ENCODE measurements around the gene GNB2. TPM values are rescaled to one million over a fixed set of nuclear protein-coding genes. Genes with fewer than 3 reads are reported as not detected.

The GNB2 gene
- total RNA-seq, 1 experiment from 2014 or later: 174 TPM

GRCh38 chr7:100694098-100694745 lies 20.7 kb downstream of the GNB2 start, which contains the start of gene GIGYF1:
GIGYF1 (minus strand) TSS chr7:100694250; CDS start chr7:100688238, 6,012 bp downstream.
- H3K4me3 Mint-ChIP-seq: peak within 1 kb of the TSS; percentile 97
- peak within 1 kb of the TSS; percentile 92 to 98 (median 96) for H3K27ac Mint-ChIP-seq

More at GRCh38 chr7:100694098-100694745, 20.7 kb downstream of the GNB2 start, which contains the start of gene GIGYF1:
- Histone ChIP-seq H3K4me2 (ENCODE audit: insufficient read depth, insufficient read length, low read length) (peak within 1 kb of the TSS; percentile 80), H3K18ac (ENCODE audit: insufficient read length, low read depth, low read length) (peak within 1 kb of the TSS; percentile 66), H2BK15ac (ENCODE audit: low read depth, low read length) (no peak within 1 kb of the TSS), H3K23me2 (ENCODE audit: insufficient read length, low read depth, low read length, poor library complexity, severe bottlenecking) (peaks cover 12% of the 10 kb centered on the region), H4K5ac (ENCODE audit: insufficient read length, low read depth, low read length) (no peak within 1 kb of the TSS), H3K4me1 (ENCODE audit: insufficient read depth, low read length) (0 out of 2 replicates have a peak, but pooled peaks cover 5% of the 10 kb centered on the region), H2BK5ac (ENCODE audit: insufficient read length, low read length) (no peak within 1 kb of the TSS), H2BK20ac (ENCODE audit: low read depth, low read length, poor library complexity, severe bottlenecking) (no peak within 1 kb of the TSS), H3K23ac (ENCODE audit: insufficient read length, low read depth, low read length) (no peak within 1 kb of the TSS), H3K56ac (ENCODE audit: insufficient read length, low read depth, low read length) (no peak within 1 kb of the TSS), H4K20me1 (ENCODE audit: control insufficient read depth, insufficient read depth, insufficient read length) (no peaks in the 10 kb centered on the region), H3K14ac (ENCODE audit: insufficient read depth, low read length) (peak within 1 kb of the TSS; percentile 59), H2BK12ac (ENCODE audit: insufficient read length, low read depth, low read length) (no peak within 1 kb of the TSS), H3K27ac (ENCODE audit: insufficient read length, low read depth, low read length) (peak within 1 kb of the TSS; percentile 97), H3K79me2 (ENCODE audit: insufficient read depth, low read length) (peaks cover 30% of the 10 kb centered on the region; the same call in 1 of the 2 replicates), H3K27me3 (ENCODE audit: insufficient read depth, low read length) (no peaks in the 10 kb centered on the region), H3K79me1 (ENCODE audit: insufficient read depth, low read depth, low read length, poor library complexity, severe bottlenecking) (peaks cover 5% of the 10 kb centered on the region), H2AFZ (ENCODE audit: low read length) (no peak within 1 kb of the TSS), H4K91ac (ENCODE audit: insufficient read length, low read depth, low read length) (no peak within 1 kb of the TSS), H4K8ac (replicated peaks; ENCODE audit: insufficient read length, low read depth, low read length) (no peak within 1 kb of the TSS), H3K9ac (ENCODE audit: extremely low read depth, insufficient read length, low read length) (peak within 1 kb of the TSS; percentile 82), H3K9me3 (ENCODE audit: control insufficient read depth, low read depth, low read length) (no peaks in the 10 kb centered on the region), H3T11ph (ENCODE audit: low read length) (no peak within 1 kb of the TSS), H2BK120ac (ENCODE audit: low read depth, low read length, poor library complexity, severe bottlenecking) (no peak within 1 kb of the TSS), H3K4ac (ENCODE audit: low read depth, low read length) (no peak within 1 kb of the TSS), H2AK5ac (ENCODE audit: insufficient read length, low read length) (no peak within 1 kb of the TSS)
- Mint-ChIP-seq H3K4me1 (peaks cover 35 to 36% of the 10 kb centered on the region in 2 experiments), H3K27me3 (ENCODE audit: low read depth) (peaks cover 2% of the 10 kb centered on the region; the same call in 1 of the 2 replicates), H3K9me3 (no peaks in the 10 kb centered on the region), H3K36me3 (ENCODE audit: insufficient read depth in 1 of 3, low read depth in 3 of 3) (peaks cover 8 to 17% (median 15%) of the 10 kb centered on the region in 3 experiments)
- WGBS (ENCODE audit: extremely low coverage, insufficient read length, low lambda C conversion rate): no CpG with 5 or more reads among the region's 102 CpGs
- no peak for TF ChIP-seq CTCF (conservative IDR thresholded peaks at IDR 0.05)
- peak; percentile 72 for DNase-seq
